IMR-90 (cell line): ENCODE data around the gene C2CD4C. TPM values are rescaled to one million over a fixed set of nuclear protein-coding genes. Genes with fewer than 3 reads are reported as not detected.

Experiments used
- ATAC-seq: fragments of 200-7000 bp; cut with Tn5 transposase; 2 replicates; pipeline ENCODE4 v1.9.1; 2020; ENCODE audit warnings: low read depth, mild to moderate bottlenecking, moderate library complexity
- BruUV-seq: library from RNA; stranded (reverse); fragments of 400-500 nt; replicated peaks from 2 replicates; lab custom pipeline; 2021; lab: Mats Ljungman, UMichigan
- CTCF ChIA-PET: fragments of 300-600 bp; formaldehyde crosslinking; extraction: SDS; loops from one replicate; lab custom pipeline; 2021; ENCODE audit warnings: antibody characterized with exemption; lab: Yijun Ruan, JAX
- POLR2A ChIA-PET: fragments of 300-600 bp; sonication (Branson Sonifier 250); formaldehyde crosslinking; loops from one replicate; lab custom pipeline; 2022; ENCODE audit warnings: antibody characterized with exemption; ENCODE audit not compliant: unreplicated experiment; lab: Charles Lee
- DNase-seq: peaks from one replicate; pipeline ENCODE4 v3.0.0; 2013
- H2AFZ ChIP-seq: replicated peaks from 2 replicates; pipeline ENCODE3; 2013; ENCODE audit warnings: low read length, mild to moderate bottlenecking; ENCODE audit not compliant: poor library complexity
- H2AK5ac ChIP-seq: 2 replicates; pipeline ENCODE4 v1.6.1; 2013; ENCODE audit warnings: low read depth, low read length, inconsistent platforms
- H2AK9ac ChIP-seq: replicated peaks from 2 replicates; pipeline ENCODE3; 2013; ENCODE audit warnings: mild to moderate bottlenecking, low read depth, low read length, moderate library complexity; ENCODE audit not compliant: poor library complexity
- H2BK120ac ChIP-seq: 2 replicates; pipeline ENCODE4 v1.6.1; 2013; ENCODE audit warnings: low read depth, low read length, inconsistent platforms
- H2BK15ac ChIP-seq: 3 replicates; pipeline ENCODE4 v1.6.1; 2013; ENCODE audit warnings: low read depth, low read length, inconsistent platforms
- H2BK20ac ChIP-seq: 2 replicates; pipeline ENCODE4 v1.6.1; 2013; ENCODE audit warnings: low read depth, mild to moderate bottlenecking, inconsistent platforms, low read length, moderate library complexity
- H2BK5ac ChIP-seq: 2 replicates; pipeline ENCODE4 v1.6.1; 2013; ENCODE audit warnings: mild to moderate bottlenecking, low read depth, low read length, inconsistent platforms; ENCODE audit not compliant: poor library complexity, severe bottlenecking
- H3K14ac ChIP-seq: replicated peaks from 2 replicates; pipeline ENCODE4 v1.6.1; 2013; ENCODE audit warnings: low read depth, low read length, inconsistent platforms
- H3K18ac ChIP-seq: 2 replicates; pipeline ENCODE4 v1.6.1; 2013; ENCODE audit warnings: low read depth, low read length, control low read depth
- H3K23ac ChIP-seq: 2 replicates; pipeline ENCODE4 v1.6.1; 2013; ENCODE audit warnings: low read depth, low read length, inconsistent platforms
- H3K27ac ChIP-seq: 2 replicates; pipeline ENCODE4 v1.5.1; 2013; ENCODE audit warnings: mild to moderate bottlenecking, control low read depth, low read length; ENCODE audit not compliant: insufficient read depth
- H3K27me3 ChIP-seq: 2 replicates; pipeline ENCODE4 v1.6.1; 2013; ENCODE audit warnings: low read length; ENCODE audit not compliant: control insufficient read depth, insufficient read depth
- H3K36me3 ChIP-seq: 2 replicates; pipeline ENCODE4 v1.6.1; 2013; ENCODE audit warnings: low read length, mixed read lengths; ENCODE audit not compliant: control insufficient read depth, insufficient read depth
- H3K4ac ChIP-seq: 2 replicates; pipeline ENCODE4 v1.6.1; 2013; ENCODE audit warnings: low read depth, low read length, inconsistent platforms
- H3K4me1 ChIP-seq: 2 replicates; pipeline ENCODE4 v1.6.1; 2013; ENCODE audit warnings: low read length, mixed read lengths; ENCODE audit not compliant: control insufficient read depth, insufficient read depth
- H3K4me2 ChIP-seq: 2 replicates; pipeline ENCODE4 v1.6.1; 2013; ENCODE audit warnings: low read depth, mild to moderate bottlenecking, control low read depth, low read length, moderate library complexity
- H3K4me3 ChIP-seq: 2 replicates; pipeline ENCODE4 v1.5.1; 2013; ENCODE audit warnings: low read depth, mild to moderate bottlenecking, control low read depth, low read length, moderate library complexity; ENCODE audit not compliant: insufficient read depth
- H3K56ac ChIP-seq: 2 replicates; pipeline ENCODE4 v1.6.1; 2013; ENCODE audit warnings: low read length, inconsistent platforms; ENCODE audit not compliant: insufficient read depth; ENCODE audit errors: extremely low read depth
- H3K79me1 ChIP-seq, 2 experiments: 2 replicates each; pipeline ENCODE4 v1.6.1; 2013; ENCODE audit warnings: low read length in 2 of 2, inconsistent platforms in 1 of 2, low read depth in 1 of 2
- H3K9ac ChIP-seq: 2 replicates; pipeline ENCODE4 v1.6.1; 2013; ENCODE audit warnings: low read depth, low read length, control low read depth
- H3K9me1 ChIP-seq: 2 replicates; pipeline ENCODE4 v1.6.1; 2013; ENCODE audit warnings: low read length, inconsistent platforms; ENCODE audit not compliant: insufficient read depth
- H3K9me3 ChIP-seq: 2 replicates; pipeline ENCODE4 v1.6.1; 2013; ENCODE audit warnings: low read length; ENCODE audit not compliant: control insufficient read depth, insufficient read depth
- H4K20me1 ChIP-seq: 2 replicates; pipeline ENCODE4 v1.6.1; 2013; ENCODE audit warnings: low read length, inconsistent platforms; ENCODE audit not compliant: insufficient read depth
- H4K5ac ChIP-seq: 2 replicates; pipeline ENCODE4 v1.6.1; 2013; ENCODE audit warnings: mild to moderate bottlenecking, low read depth, low read length, control low read depth
- H4K8ac ChIP-seq, 2 experiments: 2 replicates each; pipeline ENCODE4 v1.6.1; 2013; ENCODE audit warnings: low read depth in 2 of 2, low read length in 2 of 2, control low read depth in 1 of 2, inconsistent platforms in 1 of 2
- H4K91ac ChIP-seq: 2 replicates; pipeline ENCODE4 v1.6.1; 2013; ENCODE audit warnings: low read depth, low read length, inconsistent platforms; ENCODE audit not compliant: insufficient read depth
- CHD1 ChIP-seq: IDR thresholded peaks from 2 replicates; pipeline ENCODE4 v1.6.1; 2012; ENCODE audit warnings: low read depth, low read length, improper control_type of control experiment
- WGBS, 2 experiments: methylation state at CpG; one replicate each; pipeline versions ENCODE4 v1.1.5 to v1.1.7; 2013; ENCODE audit warnings: missing lambda C conversion rate in 2 of 2; ENCODE audit not compliant: insufficient read length in 1 of 2; ENCODE audit errors: extremely low coverage in 2 of 2; 5-methylcytosine and 5-hydroxymethylcytosine counted together
- dilution Hi-C: fragments of 300-500 bp; cut with HindIII; formaldehyde crosslinking; loops from one replicate; pipeline ENCODE4 v1.14.3; 2018; ENCODE audit warnings: low sequenced_read_pairs; ENCODE audit not compliant: unreplicated experiment
- in situ Hi-C: fragments of 300-500 bp; cut with MboI; formaldehyde crosslinking; loops from 3 replicates; pipeline ENCODE4 v1.14.3; 2019; ENCODE audit warnings: low sequenced_read_pairs, inconsistent platforms, mixed read lengths
- intact Hi-C: fragments of 100-400 bp; cut with micrococcal nuclease; formaldehyde crosslinking; loops from 2 replicates; pipeline ENCODE4 v1.10.0; 2022
- polyA plus RNA-seq, 3 experiments: library from polyadenylated mRNA; depleted of rRNA; stranded (reverse); fragments of >200 nt; gene quantifications; 2 replicates each; pipeline ENCODE4 v1.2.3, GENCODE V29; 2012; ENCODE audit warnings: low replicate concordance in 1 of 3
- total RNA-seq: library from RNA; depleted of rRNA; stranded (reverse); fragments of >200 nt; gene quantifications from 2 replicates; pipeline ENCODE4 v1.2.3, GENCODE V29; 2012

The C2CD4C gene
- total and polyA plus RNA-seq, 2 of the 4 experiments (the other 2 are of a cell fraction): under 0.01 to 0.07 TPM

DNA sequence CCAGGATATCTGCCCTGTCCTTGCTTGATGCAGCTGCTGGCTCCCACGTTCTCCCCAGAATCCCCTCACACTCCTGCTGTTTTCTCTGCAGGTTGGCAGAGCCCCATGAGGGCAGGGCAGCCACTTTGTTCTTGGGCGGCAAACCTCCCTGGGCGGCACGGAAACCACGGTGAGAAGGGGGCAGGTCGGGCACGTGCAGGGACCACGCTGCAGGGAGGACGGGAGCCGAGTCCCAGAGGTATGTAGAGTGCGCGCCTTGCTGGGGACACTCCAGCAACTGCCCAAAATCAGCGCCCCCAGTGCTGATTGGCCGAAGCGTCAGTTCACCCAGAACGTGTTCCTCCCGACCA, 34.1 kb downstream of the C2CD4C start:
- no peak for TF ChIP-seq CHD1
- Histone ChIP-seq H3K4me1 (peaks cover 1% of the 10 kb centered on the region; the same call in 1 of the 2 replicates), H2AK5ac (no peak overlapping the region), H2BK15ac (no peak overlapping the region), H4K91ac (no peak overlapping the region), H3K56ac (no peak overlapping the region), H3K9me1 (no peaks in the 10 kb centered on the region), H3K23ac (no peak overlapping the region), H3K27ac (no peak overlapping the region), H3K9me3 (no peaks in the 10 kb centered on the region), H4K8ac (no peak overlapping the region), H2BK5ac (no peak overlapping the region), H3K14ac (no peak overlapping the region), H2AFZ (no peak overlapping the region), H3K4me3 (no peak overlapping the region), H3K18ac (no peak overlapping the region), H3K79me1 (no peaks in the 10 kb centered on the region), H4K5ac (no peak overlapping the region), H4K20me1 (no peaks in the 10 kb centered on the region), H2BK120ac (no peak overlapping the region), H2AK9ac (no peak overlapping the region), H3K4ac (no peak overlapping the region), H3K9ac (no peak overlapping the region), H3K4me2 (no peak overlapping the region), H3K27me3 (peaks cover 50% of the 10 kb centered on the region), H2BK20ac (no peak overlapping the region), H3K36me3 (no peaks in the 10 kb centered on the region)
- POLR2A ChIA-PET: no interaction called here
- CTCF ChIA-PET: no interaction called here
- ATAC-seq (no peak), DNase-seq (no peak)
- BruUV-seq: no TSS peak
- intact Hi-C loops (no loop called here), dilution Hi-C loops (no loop called here), in situ Hi-C loops (no loop called here)
- 87% methylated on average over 4 of the region's 17 CpGs; no CpG with 5 or more reads in 1 of the 2 experiments for WGBS, 2 experiments
